ENCODE data around the gene PRKCA.

PRKCA gene

GRCh38 chr17:66301367-66301863, 998 bp upstream of the PRKCA start:
- peak overlapping the region; percentile 44 for H3K4me3 ChIP-seq (ENCODE audit: low read depth, low read length)
- no peak for DNase-seq (ENCODE audit: low read depth)
- no peak for TF ChIP-seq CTCF (IDR thresholded peaks at IDR 0.05; ENCODE audit: low read depth, low read length, missing control alignments)

GRCh38 chr17:66302761-66303626, 581 bp downstream of the PRKCA start:
- no peak for DNase-seq (ENCODE audit: low read depth)
- H3K4me3 ChIP-seq (ENCODE audit: low read depth, low read length), result peak overlapping the region; percentile 64
- TF ChIP-seq CTCF (IDR thresholded peaks at IDR 0.05; ENCODE audit: low read depth, low read length, missing control alignments), result no peak

GRCh38 chr17:66304304-66305174, 2.1 kb downstream of the PRKCA start:
- DNase-seq (ENCODE audit: low read depth), result no peak
- H3K4me3 ChIP-seq (ENCODE audit: low read depth, low read length), result no peak overlapping the region

GRCh38 chr17:66306446-66306845, 4.0 kb downstream of the PRKCA start:
- no peak overlapping the region for H3K4me3 ChIP-seq (ENCODE audit: low read depth, low read length)
- TF ChIP-seq CTCF (IDR thresholded peaks at IDR 0.05; ENCODE audit: low read depth, low read length, missing control alignments), result no peak

More at GRCh38 chr17:66304304-66305174, 2.1 kb downstream of the PRKCA start:
- TF ChIP-seq CTCF (IDR thresholded peaks at IDR 0.05; ENCODE audit: low read depth, low read length, missing control alignments), result no peak

GRCh38 chr17:66307257-66307656, 4.8 kb downstream of the PRKCA start:
- TF ChIP-seq CTCF (IDR thresholded peaks at IDR 0.05; ENCODE audit: low read depth, low read length, missing control alignments), result no peak
- no peak overlapping the region for H3K4me3 ChIP-seq (ENCODE audit: low read depth, low read length)
- no peak for DNase-seq (ENCODE audit: low read depth)

More at GRCh38 chr17:66306446-66306845, 4.0 kb downstream of the PRKCA start:
- DNase-seq (ENCODE audit: low read depth), result no peak

GRCh38 chr17:66308856-66309255, 6.4 kb downstream of the PRKCA start:
- no peak for TF ChIP-seq CTCF (IDR thresholded peaks at IDR 0.05; ENCODE audit: low read depth, low read length, missing control alignments)
- no peak for DNase-seq (ENCODE audit: low read depth)
- H3K4me3 ChIP-seq (ENCODE audit: low read depth, low read length), result no peak overlapping the region

Measured in GM12864 (cell line).